ENCODE results near the gene OTUB1.

Gene OTUB1

GRCh38 chr11:64015935-64016845 is 30.0 kb downstream of the OTUB1 start:
- Histone ChIP-seq H2AFZ (ENCODE audit: low read depth, low read length) (no peak overlapping the region), H3K36me3 (ENCODE audit: insufficient read depth, low read length) (no peaks in the 10 kb centered on the region), H3K4me3 (ENCODE audit: low read length) (no peak overlapping the region), H3K27me3 (ENCODE audit: insufficient read depth, low read length) (peaks cover 3% of the 10 kb centered on the region), H3K4me1 (ENCODE audit: insufficient read depth, low read length) (peaks cover 20% of the 10 kb centered on the region), H3K9me3 (ENCODE audit: low read length) (no peaks in the 10 kb centered on the region)

GRCh38 chr11:64017945-64018224 is 31.6 kb downstream of the OTUB1 start:
- peaks cover 3% of the 10 kb centered on the region for H3K27me3 ChIP-seq (ENCODE audit: insufficient read depth, low read length)
- H3K4me1 ChIP-seq (ENCODE audit: insufficient read depth, low read length) = peaks cover 33% of the 10 kb centered on the region
- H3K4me3 ChIP-seq (ENCODE audit: low read length) = no peak overlapping the region
- H2AFZ ChIP-seq (ENCODE audit: low read depth, low read length) = no peak overlapping the region
- H3K9me3 ChIP-seq (ENCODE audit: low read length) = no peaks in the 10 kb centered on the region
- H3K36me3 ChIP-seq (ENCODE audit: insufficient read depth, low read length) = no peaks in the 10 kb centered on the region

GRCh38 chr11:64018310-64018709 is 32.1 kb downstream of the OTUB1 start:
- peaks cover 3% of the 10 kb centered on the region for H3K27me3 ChIP-seq (ENCODE audit: insufficient read depth, low read length)
- no peaks in the 10 kb centered on the region for H3K36me3 ChIP-seq (ENCODE audit: insufficient read depth, low read length)
- no peak overlapping the region for H3K4me3 ChIP-seq (ENCODE audit: low read length)
- H3K4me1 ChIP-seq (ENCODE audit: insufficient read depth, low read length) = peaks cover 33% of the 10 kb centered on the region
- no peak overlapping the region for H2AFZ ChIP-seq (ENCODE audit: low read depth, low read length)
- H3K9me3 ChIP-seq (ENCODE audit: low read length) = no peaks in the 10 kb centered on the region

- no peaks in the 10 kb centered on the region for H3K9me3 ChIP-seq (ENCODE audit: low read length)
- peaks cover 3% of the 10 kb centered on the region for H3K27me3 ChIP-seq (ENCODE audit: insufficient read depth, low read length)
- no peak overlapping the region for H2AFZ ChIP-seq (ENCODE audit: low read depth, low read length)
- H3K4me1 ChIP-seq (ENCODE audit: insufficient read depth, low read length) = peaks cover 36% of the 10 kb centered on the region
- H3K4me3 ChIP-seq (ENCODE audit: low read length) = no peak overlapping the region
- no peaks in the 10 kb centered on the region for H3K36me3 ChIP-seq (ENCODE audit: insufficient read depth, low read length)
Measured at GRCh38 chr11:64019106-64020037, 33.1 kb downstream of the OTUB1 start.

GRCh38 chr11:64020976-64021756 is 34.9 kb downstream of the OTUB1 start:
- Histone ChIP-seq H3K36me3 (ENCODE audit: insufficient read depth, low read length) (no peaks in the 10 kb centered on the region), H3K4me1 (ENCODE audit: insufficient read depth, low read length) (peaks cover 36% of the 10 kb centered on the region), H3K9me3 (ENCODE audit: low read length) (no peaks in the 10 kb centered on the region), H2AFZ (ENCODE audit: low read depth, low read length) (no peak overlapping the region), H3K27me3 (ENCODE audit: insufficient read depth, low read length) (peaks cover 3% of the 10 kb centered on the region), H3K4me3 (ENCODE audit: low read length) (no peak overlapping the region)

- no peak overlapping the region for H3K4me3 ChIP-seq (ENCODE audit: low read length)
- no peak overlapping the region for H2AFZ ChIP-seq (ENCODE audit: low read depth, low read length)
- no peaks in the 10 kb centered on the region for H3K9me3 ChIP-seq (ENCODE audit: low read length)
- H3K27me3 ChIP-seq (ENCODE audit: insufficient read depth, low read length) = peaks cover 3% of the 10 kb centered on the region
- peaks cover 30% of the 10 kb centered on the region for H3K4me1 ChIP-seq (ENCODE audit: insufficient read depth, low read length)
- H3K36me3 ChIP-seq (ENCODE audit: insufficient read depth, low read length) = no peaks in the 10 kb centered on the region
Measured at GRCh38 chr11:64021757-64022093, 35.5 kb downstream of the OTUB1 start.

- H3K27me3 ChIP-seq (ENCODE audit: insufficient read depth, low read length) = peaks cover 3% of the 10 kb centered on the region
- H3K4me3 ChIP-seq (ENCODE audit: low read length) = no peak overlapping the region
- peaks cover 35% of the 10 kb centered on the region for H3K4me1 ChIP-seq (ENCODE audit: insufficient read depth, low read length)
- H3K9me3 ChIP-seq (ENCODE audit: low read length) = no peaks in the 10 kb centered on the region
- H2AFZ ChIP-seq (ENCODE audit: low read depth, low read length) = no peak overlapping the region
- H3K36me3 ChIP-seq (ENCODE audit: insufficient read depth, low read length) = no peaks in the 10 kb centered on the region
Measured at GRCh38 chr11:64022125-64022784, 36.0 kb downstream of the OTUB1 start.

- Histone ChIP-seq H3K4me3 (ENCODE audit: low read length) (no peak overlapping the region), H3K4me1 (ENCODE audit: insufficient read depth, low read length) (peaks cover 50% of the 10 kb centered on the region), H3K27me3 (ENCODE audit: insufficient read depth, low read length) (peaks cover 3% of the 10 kb centered on the region), H2AFZ (ENCODE audit: low read depth, low read length) (no peak overlapping the region), H3K36me3 (ENCODE audit: insufficient read depth, low read length) (no peaks in the 10 kb centered on the region), H3K9me3 (ENCODE audit: low read length) (no peaks in the 10 kb centered on the region)
Measured at GRCh38 chr11:64023712-64024710, 37.8 kb downstream of the OTUB1 start.

- no peak overlapping the region for H3K4me3 ChIP-seq (ENCODE audit: low read length)
- no peaks in the 10 kb centered on the region for H3K9me3 ChIP-seq (ENCODE audit: low read length)
- H3K36me3 ChIP-seq (ENCODE audit: insufficient read depth, low read length) = no peaks in the 10 kb centered on the region
- H3K27me3 ChIP-seq (ENCODE audit: insufficient read depth, low read length) = peaks cover 3% of the 10 kb centered on the region
- H3K4me1 ChIP-seq (ENCODE audit: insufficient read depth, low read length) = peaks cover 62% of the 10 kb centered on the region
- no peak overlapping the region for H2AFZ ChIP-seq (ENCODE audit: low read depth, low read length)
Measured at GRCh38 chr11:64025205-64025604, 39.0 kb downstream of the OTUB1 start.

- H3K4me3 ChIP-seq (ENCODE audit: low read length) = no peak overlapping the region
- H3K9me3 ChIP-seq (ENCODE audit: low read length) = no peaks in the 10 kb centered on the region
- no peaks in the 10 kb centered on the region for H3K27me3 ChIP-seq (ENCODE audit: insufficient read depth, low read length)
- no peaks in the 10 kb centered on the region for H3K36me3 ChIP-seq (ENCODE audit: insufficient read depth, low read length)
- H2AFZ ChIP-seq (ENCODE audit: low read depth, low read length) = no peak overlapping the region
- peaks cover 63% of the 10 kb centered on the region for H3K4me1 ChIP-seq (ENCODE audit: insufficient read depth, low read length)
Measured at GRCh38 chr11:64026575-64027205, 40.5 kb downstream of the OTUB1 start.

GRCh38 chr11:64027651-64028397 is 41.6 kb downstream of the OTUB1 start:
- H3K27me3 ChIP-seq (ENCODE audit: insufficient read depth, low read length) = no peaks in the 10 kb centered on the region
- no peaks in the 10 kb centered on the region for H3K9me3 ChIP-seq (ENCODE audit: low read length)
- H3K36me3 ChIP-seq (ENCODE audit: insufficient read depth, low read length) = no peaks in the 10 kb centered on the region
- H3K4me1 ChIP-seq (ENCODE audit: insufficient read depth, low read length) = peaks cover 55% of the 10 kb centered on the region
- H2AFZ ChIP-seq (ENCODE audit: low read depth, low read length) = no peak overlapping the region
- peak overlapping the region; percentile 30 for H3K4me3 ChIP-seq (ENCODE audit: low read length)

Measured in neuron (in vitro differentiated cells).